ENCODE results near the gene KRCC1.
"Not testable (repeated sequence)": the region's sequence is repeated elsewhere in the genome, so short reads cannot be mapped to it uniquely, and the experiment has no call there.

The KRCC1 gene

DNA sequence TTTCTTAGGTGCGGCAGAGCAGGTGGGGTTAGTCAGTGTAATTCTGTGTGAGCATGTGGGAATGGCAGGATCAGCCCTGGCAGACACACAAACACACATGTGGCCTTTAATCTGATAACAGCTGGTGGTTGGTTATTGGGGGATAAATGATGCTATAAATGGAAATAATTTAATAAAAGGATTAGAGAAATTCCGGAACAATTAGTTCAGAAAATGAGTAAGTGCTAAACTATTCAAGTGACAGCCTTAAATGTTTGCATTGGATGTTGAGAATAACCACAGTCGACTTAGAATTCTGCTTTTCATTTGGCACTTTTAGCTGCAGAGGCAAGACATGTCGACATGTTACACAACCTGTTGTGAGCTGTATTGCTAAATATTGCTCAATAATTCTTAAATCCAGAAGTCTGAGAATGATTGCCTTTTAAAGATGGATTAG is 19.3 kb upstream of the KRCC1 start:
- DNase-seq = no peak

GRCh38 chr2:88074150-88074549 is 18.6 kb upstream of the KRCC1 start:
- no peak for DNase-seq

DNA sequence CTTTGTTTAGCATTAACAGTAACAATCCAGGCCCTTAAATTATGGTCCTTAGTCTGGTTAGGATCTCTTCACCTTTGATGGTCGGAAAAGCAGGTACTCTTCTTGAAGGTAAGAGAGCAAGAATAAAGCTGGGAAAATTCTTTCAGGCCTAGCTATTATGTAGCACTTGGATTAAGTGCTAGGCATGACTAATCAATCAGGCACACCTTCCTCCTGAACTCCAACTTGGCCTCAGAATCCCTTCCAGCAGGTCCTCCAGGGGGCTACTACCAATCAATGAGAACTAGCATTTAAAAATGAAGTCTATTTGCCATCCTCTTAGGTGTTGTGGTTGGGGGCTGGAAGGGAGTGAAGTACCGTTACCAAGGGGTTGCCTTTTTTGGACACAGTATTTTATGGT is 15.8 kb upstream of the KRCC1 start:
- DNase-seq = no peak

- DNase-seq = no peak
These were observed 14.5 kb upstream of the KRCC1 start for GRCh38 chr2:88070055-88070454.

- DNase-seq = no peak
These were observed 13.5 kb upstream of the KRCC1 start for GRCh38 chr2:88069117-88069516.

DNA sequence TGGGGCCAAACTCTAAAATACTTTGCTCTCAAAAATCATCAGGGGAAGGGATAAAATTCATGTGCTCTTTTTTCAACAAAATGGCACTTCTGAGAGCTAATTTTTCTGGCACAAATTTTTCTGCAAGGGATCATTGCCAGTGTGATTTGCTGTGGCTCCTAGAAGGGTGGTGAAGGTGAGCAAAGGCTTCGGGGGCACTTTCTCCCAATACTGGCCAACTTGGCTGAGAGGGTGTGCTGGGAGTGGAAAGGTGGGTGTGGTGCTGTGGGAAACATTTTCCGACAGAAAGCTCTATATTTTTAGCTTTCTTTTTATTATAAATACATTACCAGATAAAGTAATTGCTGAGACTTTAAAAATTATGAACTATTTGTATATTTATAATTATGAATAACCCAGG is 12.5 kb upstream of the KRCC1 start:
- DNase-seq = no peak

- DNase-seq = no peak
These were observed 12.0 kb upstream of the KRCC1 start, which contains the start of gene SMYD1 for GRCh38 chr2:88067598-88067997. Gene SMYD1, plus strand, starts transcription at chr2:88067825. Its CDS starts 40 bp downstream, at chr2:88067865.

DNA sequence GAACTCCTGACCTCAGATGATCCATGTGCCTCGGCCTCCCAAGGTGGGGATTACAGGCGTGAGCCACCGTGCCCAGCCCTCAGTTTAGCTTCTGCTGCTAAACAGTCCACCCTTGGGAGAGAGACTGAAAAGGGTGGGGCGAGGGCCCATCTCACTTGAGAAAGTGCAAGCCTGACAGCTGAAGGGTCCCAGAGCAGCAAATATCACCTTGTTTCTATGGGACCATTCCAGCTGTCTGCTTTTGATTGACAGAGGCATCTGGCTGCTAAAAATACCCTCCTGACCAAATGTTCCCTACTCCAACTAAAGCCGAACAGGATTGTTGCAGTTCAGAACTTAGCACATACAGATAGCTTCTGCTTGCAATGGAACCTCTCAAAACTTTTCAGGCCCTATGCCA is 11.6 kb upstream of the KRCC1 start:
- no peak for DNase-seq

GRCh38 chr2:88066543-88066942 is 11.0 kb upstream of the KRCC1 start:
- DNase-seq = no peak

GRCh38 chr2:88061295-88061694 is 5.7 kb upstream of the KRCC1 start:
- DNase-seq = no peak

- DNase-seq = no peak
These were observed 5.3 kb upstream of the KRCC1 start for GRCh38 chr2:88060907-88061275.

DNA sequence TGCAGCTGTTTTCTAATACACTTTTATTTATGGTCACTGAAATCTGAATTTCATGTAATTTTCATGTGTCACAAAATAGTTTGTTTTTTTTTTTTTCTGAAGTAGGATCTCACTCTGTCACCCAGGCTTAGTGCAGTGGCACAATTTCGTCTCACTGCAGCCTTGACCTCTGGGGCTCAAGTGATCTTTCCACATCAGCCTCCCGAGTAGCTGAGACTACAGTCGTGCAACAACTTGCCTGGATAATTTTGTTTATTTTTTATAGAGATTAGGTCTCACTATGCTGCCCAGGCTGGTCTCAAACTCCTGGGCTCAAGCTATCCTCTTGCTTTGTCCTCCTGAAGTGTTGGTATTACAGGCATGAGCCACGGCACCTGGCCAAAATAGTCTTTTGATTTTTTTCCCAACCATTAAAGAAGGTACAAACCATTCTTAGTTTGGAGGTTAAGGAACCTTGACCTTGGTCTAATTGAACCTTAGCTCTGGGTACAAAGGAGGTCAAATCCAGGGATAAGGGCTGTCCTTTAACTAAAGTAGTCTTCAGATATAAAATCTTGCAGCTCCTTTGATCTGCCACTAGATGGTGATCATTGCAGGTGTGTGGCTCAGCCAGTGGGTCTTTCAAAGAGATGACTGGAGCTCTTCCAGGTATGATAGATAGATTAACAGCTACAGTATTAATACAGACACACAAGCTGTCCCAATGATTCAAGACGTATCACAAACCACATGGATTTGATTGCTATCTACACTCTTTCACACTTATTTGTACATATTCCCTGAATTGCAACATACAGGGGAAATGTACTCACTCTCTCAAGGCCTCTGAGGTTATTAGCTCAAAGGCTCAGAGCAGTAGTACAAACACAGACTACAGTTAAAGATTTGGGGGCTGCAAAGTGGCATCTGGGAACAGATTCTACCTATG is 4.7 kb upstream of the KRCC1 start:
- DNase-seq = peak; percentile 8

GRCh38 chr2:88058191-88058590 is 2.6 kb upstream of the KRCC1 start:
- DNase-seq = no peak

DNA sequence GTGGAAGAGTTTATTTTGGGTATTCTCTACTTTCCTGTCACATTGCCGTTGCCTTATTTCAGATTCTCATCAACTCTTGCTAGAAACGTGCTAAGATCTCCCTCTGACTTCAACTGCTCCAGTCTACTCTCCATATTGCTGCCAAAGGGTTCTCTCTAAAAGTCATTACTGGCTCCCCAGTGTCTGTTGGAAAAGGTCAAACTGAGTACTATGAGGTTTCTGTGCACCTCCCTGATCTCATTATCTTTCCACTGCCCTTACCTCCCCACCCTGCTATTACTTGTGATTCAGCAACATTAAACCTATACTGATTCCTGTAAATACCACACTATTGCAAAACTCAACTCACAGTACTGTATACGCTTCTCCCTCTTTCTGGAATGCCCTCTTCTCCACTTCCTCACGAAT is 1.9 kb upstream of the KRCC1 start:
- no peak for DNase-seq

DNA sequence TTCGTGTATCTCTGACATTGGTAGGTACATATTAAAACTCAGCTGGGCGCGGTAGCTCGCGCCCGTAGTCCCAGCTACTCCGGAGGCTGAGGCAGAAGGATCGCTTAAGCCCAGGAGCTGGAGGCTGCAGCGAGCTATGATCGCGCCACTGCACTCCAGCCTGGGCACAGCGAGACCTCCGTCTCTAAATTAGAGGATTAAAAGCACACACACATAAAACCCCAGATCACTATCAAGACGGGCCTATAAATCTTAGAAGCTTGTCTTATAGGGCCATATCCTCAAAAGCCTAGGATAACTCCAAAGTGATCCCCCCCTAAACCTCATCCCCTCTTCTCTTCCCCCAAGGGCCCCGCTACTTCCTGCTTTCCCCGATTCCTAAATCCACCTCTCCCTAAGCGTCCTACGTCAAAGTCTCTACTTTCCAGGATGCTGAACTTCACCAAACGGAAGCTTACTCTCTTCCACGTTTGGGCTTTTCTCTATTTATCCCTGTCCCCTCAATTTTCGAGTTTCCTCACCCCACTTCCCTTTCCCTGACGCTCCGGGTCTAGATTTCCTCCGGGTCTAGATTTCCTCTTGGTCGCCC is 707 bp downstream of the KRCC1 start:
- DNase-seq = no peak

GRCh38 chr2:88053934-88054781 is 1.4 kb downstream of the KRCC1 start:
- DNase-seq = no peak

DNA sequence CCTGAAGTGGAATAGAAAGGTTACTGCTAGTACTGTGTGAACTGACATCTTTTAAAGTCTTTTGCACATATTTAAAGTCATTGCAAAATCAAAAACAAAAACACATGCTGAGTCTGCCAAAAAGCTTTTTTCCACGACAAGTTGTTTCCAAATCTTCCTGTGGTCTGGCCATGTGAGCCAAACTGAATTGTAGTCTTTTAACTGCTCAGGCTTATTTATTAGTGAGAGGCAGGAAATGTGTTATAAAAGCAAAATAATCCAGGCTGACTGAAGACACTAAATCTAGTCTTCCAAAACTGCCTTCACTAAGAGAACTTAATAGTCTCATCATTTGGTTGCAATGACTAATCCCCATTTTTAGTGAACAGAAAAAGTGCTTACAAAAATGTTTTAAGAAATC is 2.3 kb downstream of the KRCC1 start:
- DNase-seq = no peak

GRCh38 chr2:88051792-88052191 is 3.8 kb downstream of the KRCC1 start:
- no peak for DNase-seq

DNA sequence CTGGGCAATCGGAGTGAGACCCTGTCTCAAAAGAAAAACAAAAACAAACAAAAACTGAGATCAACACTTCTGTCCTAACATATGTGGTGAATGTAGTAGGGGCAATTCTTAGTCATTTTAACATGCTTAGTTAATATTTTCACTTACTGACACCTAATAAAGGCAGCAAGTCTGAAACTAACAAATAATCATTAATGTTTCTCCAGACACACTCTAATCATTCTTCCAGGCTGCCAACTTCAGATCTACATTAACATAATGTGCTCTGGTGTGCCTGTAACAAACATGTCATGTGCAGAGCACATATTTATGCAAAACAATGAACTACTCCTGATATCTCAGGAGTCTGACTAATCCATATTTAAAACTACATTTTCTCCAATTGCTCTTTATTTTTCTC is 6.0 kb downstream of the KRCC1 start:
- no peak for DNase-seq

GRCh38 chr2:88048541-88048940 is 7.0 kb downstream of the KRCC1 start:
- no peak for DNase-seq

GRCh38 chr2:88045561-88045960 is 10.0 kb downstream of the KRCC1 start:
- DNase-seq = not testable (repeated sequence)

DNA sequence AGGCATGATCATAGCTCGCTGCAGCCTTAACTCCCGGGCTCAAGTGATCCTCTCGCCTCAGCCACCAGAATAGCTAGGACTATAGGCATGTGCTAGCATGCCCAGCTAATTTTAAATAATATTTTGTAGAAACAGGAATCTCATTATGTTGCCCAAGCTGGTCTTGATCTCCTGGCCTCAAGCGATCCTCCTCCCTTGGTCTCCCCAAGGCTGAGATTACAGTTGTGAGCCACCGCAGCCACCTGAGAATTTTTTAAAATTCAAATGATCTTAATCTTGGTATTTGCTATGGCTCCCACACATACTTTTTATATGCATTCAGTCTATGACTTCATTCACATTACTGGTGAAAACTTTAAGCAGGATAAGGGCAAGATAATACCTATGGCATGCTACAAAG is 13.1 kb downstream of the KRCC1 start:
- DNase-seq = no peak
